BLaER1 treated with 17β-estradiol and CSF1 and Interleukin-3, amounts not matched to agents 10 nM and 100 nM (cell line): ENCODE results near the gene ENSA.
"Not testable (repeated sequence)": the region's sequence is repeated elsewhere in the genome, so short reads cannot be mapped to it uniquely, and the experiment has no call there.

Source experiments
- H3K27ac ChIP-seq, 11 experiments: shearing (Covaris generic); formaldehyde crosslinking; 2 replicates each; pipeline ENCODE4 v1.8.1; 2022
- H3K27me3 ChIP-seq, 11 experiments: shearing (Covaris generic); formaldehyde crosslinking; 2 replicates each; pipeline ENCODE4 v1.8.1; 2022
- H3K36me3 ChIP-seq, 11 experiments: shearing (Covaris generic); formaldehyde crosslinking; 2 replicates each; pipeline ENCODE4 v1.8.1; 2022
- H3K4me1 ChIP-seq, 10 experiments: shearing (Covaris generic); formaldehyde crosslinking; 2 replicates each; pipeline ENCODE4 v1.8.1; 2022
- H3K4me2 ChIP-seq, 11 experiments: shearing (Covaris generic); formaldehyde crosslinking; 2 replicates each; pipeline ENCODE4 v1.8.1; 2022
- H3K4me3 ChIP-seq, 10 experiments: shearing (Covaris generic); formaldehyde crosslinking; 2 replicates each; pipeline ENCODE4 v1.8.1; 2022
- H3K9ac ChIP-seq, 11 experiments: shearing (Covaris generic); formaldehyde crosslinking; 2 replicates each; pipeline ENCODE4 v1.8.1; 2022
- H3K9me3 ChIP-seq, 11 experiments: shearing (Covaris generic); formaldehyde crosslinking; replicated peaks in 1 of 11; 2 replicates each; pipeline ENCODE4 v1.8.1; 2022
- H4K20me1 ChIP-seq, 11 experiments: shearing (Covaris generic); formaldehyde crosslinking; 2 replicates each; pipeline ENCODE4 v1.8.1; 2022
- Cebpa-rat ChIP-seq, 11 experiments: shearing (Covaris generic); IDR thresholded peaks; 2 replicates each; pipeline ENCODE4 v1.8.1; 2022

The ENSA gene

DNA sequence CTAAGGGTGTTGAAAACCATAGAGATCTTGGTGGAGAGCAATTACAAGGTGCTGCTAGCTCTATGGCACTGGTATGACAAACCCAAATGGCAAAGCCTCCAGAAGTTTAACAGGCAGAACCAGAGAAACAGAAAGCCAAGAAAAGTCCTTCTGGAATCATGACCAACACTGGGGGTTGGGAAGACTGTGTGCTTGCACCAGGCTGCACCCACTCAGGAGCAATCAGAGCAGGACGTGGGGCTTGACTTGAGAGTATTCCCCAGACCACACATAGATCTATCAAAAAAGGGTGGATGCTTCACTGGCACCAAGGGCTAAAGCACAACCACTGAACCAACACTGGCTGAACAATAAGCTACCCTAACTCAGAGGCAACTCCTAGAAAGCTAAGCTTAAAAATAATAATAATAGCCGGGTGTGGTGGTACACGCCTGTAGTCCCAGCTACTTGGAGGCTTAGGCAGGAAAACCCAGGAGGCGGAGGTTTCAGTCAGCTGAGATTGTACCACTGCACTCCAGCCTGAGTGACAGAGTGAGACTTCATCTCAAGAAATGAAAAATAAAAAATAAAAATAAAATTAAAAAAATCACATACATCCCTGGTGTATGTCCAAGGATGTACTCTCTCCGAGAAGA is 20.1 kb upstream of the ENSA start:
- TF ChIP-seq Cebpa-rat (IDR thresholded peaks at IDR 0.05): no peak
- Histone ChIP-seq H3K36me3 (peaks cover 53 to 79% (median 68%) of the 10 kb centered on the region in 11 experiments), H3K27ac (no peak overlapping the region)

DNA sequence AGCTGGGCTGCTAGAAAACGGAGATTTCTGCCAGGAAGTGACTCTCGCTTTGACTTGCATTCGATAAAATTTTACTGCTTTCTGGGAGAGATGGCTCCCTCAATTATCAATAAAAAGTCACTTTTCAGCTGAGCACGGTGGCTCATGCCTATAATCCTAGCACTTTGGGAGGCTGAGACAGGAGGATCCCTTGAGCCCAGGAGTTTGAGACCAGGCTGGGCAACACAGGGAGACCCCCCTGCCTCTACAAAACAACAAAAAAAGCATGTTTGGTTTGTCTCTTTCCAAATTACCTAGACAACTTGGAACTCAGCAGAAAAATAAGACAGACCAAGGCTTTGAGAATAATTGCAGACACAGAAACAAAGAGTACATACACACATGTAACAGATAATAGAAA is 12.9 kb upstream of the ENSA start:
- no peak overlapping the region for H3K27ac ChIP-seq
- H3K4me2 ChIP-seq: no peak overlapping the region
- no peak overlapping the region for H3K4me3 ChIP-seq
- no peaks in the 10 kb centered on the region for H3K9me3 ChIP-seq
- H3K36me3 ChIP-seq: peaks cover 13 to 29% (median 23%) of the 10 kb centered on the region in 11 experiments
- H3K4me1 ChIP-seq: no peaks in the 10 kb centered on the region
- TF ChIP-seq Cebpa-rat (IDR thresholded peaks at IDR 0.05): no peak
- no peak overlapping the region for H3K9ac ChIP-seq
- no peaks in the 10 kb centered on the region for H4K20me1 ChIP-seq
- H3K27me3 ChIP-seq: no peaks in the 10 kb centered on the region

More for the DNA sequence above, 20.1 kb upstream of the ENSA start:
- Histone ChIP-seq H3K4me2 (no peak overlapping the region), H3K9me3 (no peaks in the 10 kb centered on the region), H4K20me1 (no peaks in the 10 kb centered on the region), H3K4me1 (no peaks in the 10 kb centered on the region), H3K9ac (no peak overlapping the region), H3K4me3 (no peak overlapping the region), H3K27me3 (no peaks in the 10 kb centered on the region)

DNA sequence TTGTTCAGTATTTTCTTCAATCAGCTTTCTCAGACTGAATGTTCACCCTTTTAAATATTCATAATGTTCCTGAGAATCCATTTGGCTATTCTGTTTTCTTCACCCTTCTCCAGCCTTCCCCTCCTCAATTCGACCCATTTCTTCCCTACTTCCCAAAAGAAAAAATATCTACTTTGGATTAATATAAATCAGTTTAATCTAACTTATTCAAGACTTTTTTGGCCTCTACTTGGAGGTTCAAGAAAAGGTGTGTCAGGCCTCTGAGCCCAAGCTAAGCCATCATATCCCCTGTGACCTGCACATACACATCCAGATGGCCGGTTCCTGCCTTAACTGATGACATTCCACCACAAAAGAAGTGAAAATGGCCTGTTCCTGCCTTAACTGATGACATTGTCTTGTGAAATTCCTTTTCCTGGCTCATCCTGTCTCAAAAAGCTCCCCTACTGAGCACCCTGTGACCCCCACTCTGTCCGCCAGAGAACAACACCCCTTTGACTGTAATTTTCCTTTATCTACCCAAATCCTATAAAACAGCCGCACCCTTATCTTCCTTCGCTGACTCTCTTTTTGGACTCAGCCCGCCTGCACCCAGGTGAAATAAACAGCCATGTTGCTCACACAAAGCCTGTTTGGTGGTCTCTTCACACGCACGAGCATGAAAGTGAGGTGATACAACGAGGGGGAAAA is 11.9 kb upstream of the ENSA start:
- not testable (repeated sequence) for H3K4me3 ChIP-seq, H3K27me3 ChIP-seq, H4K20me1 ChIP-seq, H3K9ac ChIP-seq, H3K4me1 ChIP-seq, H3K9me3 ChIP-seq, H3K4me2 ChIP-seq, H3K27ac ChIP-seq
- peaks cover 3 to 18% (median 13%) of the 10 kb centered on the region in 11 experiments; a peak in 18 of 22 replicates for H3K36me3 ChIP-seq

DNA sequence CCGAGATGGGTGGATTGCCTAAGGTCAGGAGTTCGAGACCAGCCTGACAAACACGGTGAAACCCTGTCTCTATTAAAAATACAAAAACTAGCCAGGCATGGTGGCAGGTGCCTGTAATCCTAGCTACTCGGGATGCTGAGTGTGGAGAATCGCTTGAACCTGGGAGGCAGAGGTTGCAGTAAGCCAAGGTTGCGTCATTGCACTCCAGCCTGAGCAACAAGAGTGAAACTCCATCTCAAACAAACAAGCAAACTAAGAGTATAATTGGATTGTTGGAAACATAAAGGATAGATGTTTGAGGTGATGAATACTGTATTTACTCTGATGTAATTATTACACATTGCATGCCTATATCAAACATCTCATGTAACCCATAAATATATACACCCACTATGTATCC is 9.0 kb upstream of the ENSA start:
- not testable (repeated sequence) for H3K36me3 ChIP-seq, H3K4me2 ChIP-seq, H3K4me3 ChIP-seq, H4K20me1 ChIP-seq, H3K4me1 ChIP-seq, H3K27me3 ChIP-seq, H3K27ac ChIP-seq, H3K9me3 ChIP-seq, H3K9ac ChIP-seq
- TF ChIP-seq Cebpa-rat (IDR thresholded peaks at IDR 0.05): peak in 1 of 11 experiments; percentile 36; a peak in 1 of 22 replicates

DNA sequence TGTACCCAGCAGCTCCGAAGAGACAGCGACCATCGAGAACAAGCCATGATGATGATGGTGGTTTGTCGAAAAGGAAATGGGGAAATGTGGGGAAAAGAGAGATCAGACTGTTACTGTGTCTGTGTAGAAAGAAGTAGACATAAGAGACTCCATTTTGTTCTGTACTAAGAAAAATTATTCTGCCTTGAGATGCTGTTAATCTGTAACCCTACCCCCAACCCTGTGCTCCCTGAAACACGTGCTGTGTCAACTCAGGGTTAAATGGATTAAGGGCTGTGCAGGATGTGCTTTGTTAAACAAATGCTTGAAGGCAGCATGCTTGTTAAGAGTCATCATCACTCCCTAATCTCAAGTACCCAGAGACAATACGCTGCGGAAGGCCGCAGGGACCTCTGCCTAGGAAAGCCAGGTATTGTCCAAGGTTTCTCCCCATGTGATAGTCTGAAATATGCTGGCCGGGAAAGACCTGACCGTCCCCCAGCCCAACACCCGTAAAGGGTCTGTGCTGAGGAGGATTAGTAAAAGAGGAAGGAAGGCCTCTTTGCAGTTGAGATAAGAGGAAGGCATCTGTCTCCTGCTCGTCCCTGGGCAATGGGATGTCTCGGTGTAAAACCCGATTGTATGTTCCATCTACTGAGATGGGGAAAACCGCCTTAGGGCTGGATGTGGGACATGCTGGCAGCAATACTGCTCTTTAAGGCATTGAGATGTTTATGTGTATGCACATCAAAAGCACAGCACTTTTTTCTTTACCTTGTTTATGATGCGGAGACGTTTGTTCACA is 5.6 kb upstream of the ENSA start:
- Histone ChIP-seq H3K4me2 (peak overlapping the region in 6 of 11 experiments; percentile 2 to 49 (median 37); a peak in 7 of 22 replicates), H3K4me1 (peaks cover 7 to 21% (median 15%) of the 10 kb centered on the region in 10 experiments; a peak in 19 of 20 replicates)
- not testable (repeated sequence) for H4K20me1 ChIP-seq, H3K27me3 ChIP-seq, H3K9me3 ChIP-seq, H3K27ac ChIP-seq, H3K36me3 ChIP-seq, H3K4me3 ChIP-seq, H3K9ac ChIP-seq

DNA sequence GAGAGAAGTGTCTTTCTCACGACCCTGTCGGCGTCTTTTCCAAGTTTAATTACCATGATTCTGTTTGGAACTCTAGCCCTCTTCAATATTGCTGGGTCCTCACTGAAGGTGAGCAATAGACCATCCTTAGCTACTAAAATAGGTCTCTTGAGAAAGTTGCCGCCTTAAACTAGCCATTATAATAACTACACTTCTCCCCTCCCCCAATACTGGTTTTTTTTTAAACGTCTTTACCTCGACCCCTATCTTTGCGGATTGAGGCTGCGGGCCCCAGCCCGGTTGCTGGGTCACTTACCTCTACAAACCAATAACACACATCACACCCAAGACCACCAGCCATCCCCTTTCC is 672 bp downstream of the ENSA start:
- peaks cover 19 to 49% (median 23%) of the 10 kb centered on the region in 10 experiments for H3K4me1 ChIP-seq

DNA sequence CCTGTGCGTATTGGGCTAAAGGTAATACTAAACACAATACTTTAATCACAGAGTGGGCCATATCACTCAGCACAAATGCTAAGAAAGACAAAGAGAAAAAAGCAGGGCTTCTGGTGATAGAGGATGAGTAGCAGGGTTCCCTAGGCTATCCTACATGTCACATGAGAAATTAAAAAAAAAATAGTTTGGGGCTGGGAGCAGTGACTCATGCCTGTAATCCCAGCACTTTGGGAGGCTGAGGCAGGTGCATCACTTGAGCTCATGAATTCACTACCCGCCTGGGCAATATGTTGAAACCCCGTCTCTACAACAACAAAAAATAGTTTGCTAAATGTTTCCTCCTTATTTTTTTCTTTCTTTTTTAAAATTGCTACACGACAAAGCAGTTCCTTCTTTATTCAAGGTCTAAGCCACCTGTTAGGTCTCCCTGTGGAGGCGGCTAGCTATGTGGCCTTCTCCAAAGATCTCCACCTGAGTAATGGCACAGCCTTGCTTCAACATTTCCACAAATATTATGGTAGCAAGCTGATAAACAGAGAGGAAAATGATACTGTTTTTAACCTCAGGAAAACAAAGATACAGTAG is 1.5 kb downstream of the ENSA start:
- Histone ChIP-seq H3K4me3 (peak overlapping the region; percentile 69 to 89 (median 73)), H3K36me3 (peaks cover 45 to 52% (median 49%) of the 10 kb centered on the region in 11 experiments), H4K20me1 (peaks cover 0 to 21% (median 5%) of the 10 kb centered on the region in 11 experiments; a peak in 7 of 22 replicates), H3K4me2 (peak overlapping the region; percentile 71 to 94 (median 89)), H3K27ac (peak overlapping the region in 8 of 11 experiments; percentile 84 to 91 (median 88); a peak in 13 of 22 replicates), H3K9ac (peak overlapping the region; percentile 82 to 93 (median 87); a peak in 21 of 22 replicates), H3K27me3 (no peaks in the 10 kb centered on the region), H3K9me3 (no peaks in the 10 kb centered on the region), H3K4me1 (peaks cover 19 to 54% (median 23%) of the 10 kb centered on the region in 10 experiments)
- TF ChIP-seq Cebpa-rat (IDR thresholded peaks at IDR 0.05): no peak

More for the DNA sequence above, 672 bp downstream of the ENSA start:
- H3K36me3 ChIP-seq: peaks cover 38 to 44% (median 41%) of the 10 kb centered on the region in 11 experiments
- no peaks in the 10 kb centered on the region for H3K9me3 ChIP-seq
- H3K27ac ChIP-seq: peak overlapping the region; percentile 84 to 94 (median 89)
- peak overlapping the region; percentile 71 to 94 (median 89) for H3K4me2 ChIP-seq
- H3K4me3 ChIP-seq: peak overlapping the region; percentile 69 to 89 (median 73)
- peaks cover 0 to 19% (median 5%) of the 10 kb centered on the region in 11 experiments; a peak in 7 of 22 replicates for H4K20me1 ChIP-seq
- no peak for TF ChIP-seq Cebpa-rat (IDR thresholded peaks at IDR 0.05)
- H3K9ac ChIP-seq: peak overlapping the region; percentile 82 to 93 (median 87)
- no peaks in the 10 kb centered on the region for H3K27me3 ChIP-seq

DNA sequence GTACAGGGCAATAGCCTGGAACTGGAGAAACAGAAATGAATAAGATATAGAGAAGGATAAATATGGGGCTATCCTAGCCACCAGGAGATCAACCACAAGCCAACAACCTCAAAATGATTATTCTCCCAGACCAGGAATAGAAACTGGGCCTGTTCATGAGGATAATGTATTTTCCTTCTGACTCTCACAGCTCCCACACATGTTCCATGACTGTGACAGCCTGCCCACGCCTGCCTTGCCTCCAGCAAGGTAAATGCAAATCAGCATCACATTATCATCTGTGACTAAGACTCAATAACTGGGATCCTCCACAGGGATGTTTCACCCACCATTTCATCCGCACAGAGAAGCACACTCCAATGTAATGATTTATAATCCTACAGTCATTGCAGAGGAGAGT is 3.3 kb downstream of the ENSA start:
- Histone ChIP-seq H3K27me3 (no peaks in the 10 kb centered on the region), H3K4me3 (no peak overlapping the region), H4K20me1 (peaks cover 0 to 21% (median 5%) of the 10 kb centered on the region in 11 experiments; a peak in 7 of 22 replicates), H3K4me2 (no peak overlapping the region), H3K4me1 (peaks cover 19 to 72% (median 34%) of the 10 kb centered on the region in 10 experiments), H3K36me3 (peaks cover 49 to 68% (median 63%) of the 10 kb centered on the region in 11 experiments), H3K27ac (no peak overlapping the region), H3K9ac (peak overlapping the region in 1 of 11 experiments; percentile 25; a peak in 2 of 22 replicates), H3K9me3 (no peaks in the 10 kb centered on the region)
- no peak for TF ChIP-seq Cebpa-rat (IDR thresholded peaks at IDR 0.05)

DNA sequence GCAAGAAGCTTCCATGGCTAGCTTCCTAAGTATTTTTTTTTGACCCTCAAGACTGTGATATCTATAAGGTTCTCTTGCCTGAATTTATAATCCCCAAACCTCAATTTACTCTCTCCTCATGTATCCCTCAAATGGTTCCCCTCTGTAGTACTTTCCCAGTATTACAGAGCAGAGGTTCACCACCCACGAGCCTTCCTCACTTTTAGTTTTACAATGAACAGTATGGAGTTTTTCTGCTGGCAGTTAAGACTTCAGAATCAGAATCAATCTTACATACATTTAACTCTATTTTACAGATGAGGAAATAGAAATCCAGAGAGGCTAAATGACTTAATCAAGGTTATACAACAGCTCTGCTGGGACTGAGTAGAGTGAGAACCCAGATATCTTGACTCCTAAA is 4.9 kb downstream of the ENSA start:
- H3K4me3 ChIP-seq, H3K27ac ChIP-seq: not testable (repeated sequence)
- peaks cover 10 to 78% (median 41%) of the 10 kb centered on the region in 10 experiments for H3K4me1 ChIP-seq

DNA sequence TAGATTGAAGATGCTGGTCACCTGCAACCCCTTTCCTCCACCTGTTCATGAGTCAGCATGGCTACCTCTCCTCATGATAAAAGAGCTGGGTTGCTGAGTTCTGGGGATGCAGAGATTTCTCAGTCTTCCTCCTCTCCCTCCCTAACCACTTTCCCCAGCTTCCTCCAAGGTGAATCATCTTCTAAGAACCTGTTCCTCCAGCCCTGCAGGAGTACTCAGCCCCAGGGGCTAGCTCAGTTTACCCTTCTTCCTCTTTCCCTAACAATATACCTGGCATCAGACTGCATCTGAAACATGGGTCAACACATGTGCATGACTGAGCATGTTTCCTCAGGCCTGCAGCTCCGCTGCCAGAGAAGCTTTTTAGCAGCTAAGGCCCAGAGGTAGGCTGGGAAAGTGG is 5.3 kb downstream of the ENSA start:
- Histone ChIP-seq H3K36me3 (peaks cover 53 to 88% (median 83%) of the 10 kb centered on the region in 11 experiments), H3K4me1 (peaks cover 10 to 83% (median 44%) of the 10 kb centered on the region in 10 experiments), H4K20me1 (peaks cover 0 to 21% (median 5%) of the 10 kb centered on the region in 11 experiments; a peak in 7 of 22 replicates), H3K4me2 (0 out of 22 replicates have a peak overlapping the region, but pooled peaks of 1 of the 11 experiments have one; percentile 28)
- not testable (repeated sequence) for H3K27ac ChIP-seq, H3K4me3 ChIP-seq, H3K27me3 ChIP-seq, H3K9me3 ChIP-seq, H3K9ac ChIP-seq

More for the DNA sequence above, 4.9 kb downstream of the ENSA start:
- Histone ChIP-seq H3K4me2 (0 out of 22 replicates have a peak overlapping the region, but pooled peaks of 1 of the 11 experiments have one; percentile 11), H3K9ac (peak overlapping the region in 1 of 11 experiments; percentile 30; a peak in 1 of 22 replicates), H3K36me3 (peaks cover 53 to 84% (median 79%) of the 10 kb centered on the region in 11 experiments), H4K20me1 (peaks cover 0 to 21% (median 5%) of the 10 kb centered on the region in 11 experiments; a peak in 7 of 22 replicates)
- H3K27me3 ChIP-seq, H3K9me3 ChIP-seq: not testable (repeated sequence)
